Nephron (organoid): ENCODE data around the gene AHSA1.
"Not testable (repeated sequence)": the region's sequence is repeated elsewhere in the genome, so short reads cannot be mapped to it uniquely, and the experiment has no call there.

Source experiments
- H3K27ac Mint-ChIP-seq, 3 experiments: 2 replicates each; pipeline ENCODE4 v1.8.0; 2020; ENCODE audit warnings: mixed read lengths in 3 of 3, mild to moderate bottlenecking in 2 of 3, moderate library complexity in 1 of 3
- H3K27me3 Mint-ChIP-seq: 2 replicates; pipeline ENCODE4 v1.8.0; 2021; ENCODE audit warnings: low read depth, mild to moderate bottlenecking, moderate library complexity, mixed read lengths
- H3K36me3 Mint-ChIP-seq: 2 replicates; pipeline ENCODE4 v1.8.0; 2020; ENCODE audit warnings: low read depth, mixed read lengths
- H3K4me1 Mint-ChIP-seq: 2 replicates; pipeline ENCODE4 v1.8.0; 2020; ENCODE audit warnings: mixed read lengths
- H3K4me3 Mint-ChIP-seq, 3 experiments: 2 replicates each; pipeline ENCODE4 v1.8.0; 2020; ENCODE audit warnings: mild to moderate bottlenecking in 3 of 3, mixed read lengths in 3 of 3, moderate library complexity in 2 of 3
- H3K9me3 Mint-ChIP-seq: 2 replicates; pipeline ENCODE4 v1.8.0; 2020; ENCODE audit warnings: mixed read lengths
- TF ChIP-seq, protein P1 (sequence below), 3 experiments: fragments of 200-600 bp; sonication (generic); IDR thresholded peaks; one replicate each; pipeline ENCODE4 v1.5.0; 2021; ENCODE audit warnings: antibody characterized with exemption in 3 of 3; ENCODE audit not compliant: unreplicated experiment in 3 of 3

The AHSA1 gene

DNA sequence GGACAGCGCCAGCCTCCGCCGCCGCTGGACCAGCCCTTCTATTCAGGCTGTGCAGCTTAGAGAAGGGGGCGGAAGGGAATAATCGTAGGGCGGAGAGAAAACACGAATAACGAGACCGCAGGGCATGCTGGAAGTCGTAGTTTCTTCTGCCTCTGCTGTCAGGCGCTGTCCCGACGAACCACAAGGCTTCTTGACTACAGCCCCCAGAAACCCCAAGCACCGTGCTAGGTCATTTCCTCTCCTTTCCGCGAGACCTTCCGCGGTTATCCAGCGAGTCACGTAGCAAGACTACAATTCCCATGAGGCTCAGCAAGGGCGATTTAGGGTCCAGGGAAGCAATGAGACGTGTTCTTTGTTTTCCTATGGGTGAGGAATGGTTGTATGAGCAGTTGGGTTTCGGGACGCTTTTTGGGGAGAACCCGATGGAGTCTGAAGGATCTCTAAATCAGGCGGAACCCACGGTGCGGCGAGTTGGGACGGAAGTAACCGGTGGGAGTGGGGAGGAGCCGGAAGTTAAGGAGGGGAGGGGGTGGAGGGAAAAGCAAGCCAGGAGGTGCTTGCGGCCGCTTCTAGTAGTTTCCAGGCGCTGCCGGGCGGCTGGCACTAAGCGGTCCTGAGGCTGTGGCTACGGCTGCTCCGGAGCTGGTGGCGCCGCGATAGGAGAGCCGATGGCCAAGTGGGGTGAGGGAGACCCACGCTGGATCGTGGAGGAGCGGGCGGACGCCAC, at the start of gene AHSA1, which contains the start of gene VIPAS39:
AHSA1 (plus strand) TSS at position 572 of the 727 bp plus-strand sequence; CDS start at position 669, 97 bp downstream.
VIPAS39 (minus strand) TSS at position 80 of the 727 bp plus-strand sequence. CDS start 3,499 bp downstream, outside the sequence.
- Mint-ChIP-seq H3K27me3 (no peaks in the 10 kb centered on the region), H3K4me3 (peak within 1 kb of the TSS; percentile 99 to 100 (median 100)), H3K9me3 (no peaks in the 10 kb centered on the region), H3K36me3 (peaks cover 37% of the 10 kb centered on the region), H3K4me1 (peaks cover 18% of the 10 kb centered on the region), H3K27ac (peak within 1 kb of the TSS; percentile 98 to 100 (median 99))
- TF ChIP-seq, protein P1, sequence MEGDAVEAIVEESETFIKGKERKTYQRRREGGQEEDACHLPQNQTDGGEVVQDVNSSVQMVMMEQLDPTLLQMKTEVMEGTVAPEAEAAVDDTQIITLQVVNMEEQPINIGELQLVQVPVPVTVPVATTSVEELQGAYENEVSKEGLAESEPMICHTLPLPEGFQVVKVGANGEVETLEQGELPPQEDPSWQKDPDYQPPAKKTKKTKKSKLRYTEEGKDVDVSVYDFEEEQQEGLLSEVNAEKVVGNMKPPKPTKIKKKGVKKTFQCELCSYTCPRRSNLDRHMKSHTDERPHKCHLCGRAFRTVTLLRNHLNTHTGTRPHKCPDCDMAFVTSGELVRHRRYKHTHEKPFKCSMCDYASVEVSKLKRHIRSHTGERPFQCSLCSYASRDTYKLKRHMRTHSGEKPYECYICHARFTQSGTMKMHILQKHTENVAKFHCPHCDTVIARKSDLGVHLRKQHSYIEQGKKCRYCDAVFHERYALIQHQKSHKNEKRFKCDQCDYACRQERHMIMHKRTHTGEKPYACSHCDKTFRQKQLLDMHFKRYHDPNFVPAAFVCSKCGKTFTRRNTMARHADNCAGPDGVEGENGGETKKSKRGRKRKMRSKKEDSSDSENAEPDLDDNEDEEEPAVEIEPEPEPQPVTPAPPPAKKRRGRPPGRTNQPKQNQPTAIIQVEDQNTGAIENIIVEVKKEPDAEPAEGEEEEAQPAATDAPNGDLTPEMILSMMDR (IDR thresholded peaks at IDR 0.05; ENCODE audit: unreplicated experiment in 3 of 3): no peak

DNA sequence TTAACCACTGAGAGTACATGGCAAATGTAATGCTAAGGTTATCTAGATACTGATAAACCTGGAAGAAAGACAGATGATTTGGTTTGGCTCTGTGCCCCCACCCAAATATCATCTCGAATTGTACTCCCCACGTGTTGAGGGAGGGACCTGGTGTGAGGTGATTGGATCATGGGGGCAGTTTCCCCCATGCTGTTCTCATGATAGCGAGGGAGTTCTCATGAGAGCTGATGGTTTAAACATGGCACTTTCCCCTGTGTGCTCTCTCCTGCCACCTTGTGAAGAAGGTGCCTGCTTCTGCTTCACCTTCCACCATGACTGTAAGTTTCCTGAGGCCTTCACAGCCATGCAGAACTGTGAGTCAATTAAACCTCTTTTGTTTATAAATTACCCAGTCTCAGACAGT, 48.8 kb upstream of the AHSA1 start:
- no peaks in the 10 kb centered on the region for H3K36me3 Mint-ChIP-seq
- H3K27me3 Mint-ChIP-seq: no peaks in the 10 kb centered on the region
- peaks cover 9% of the 10 kb centered on the region for H3K4me1 Mint-ChIP-seq
- no peaks in the 10 kb centered on the region for H3K9me3 Mint-ChIP-seq
- TF ChIP-seq, protein P1 (IDR thresholded peaks at IDR 0.05; ENCODE audit: unreplicated experiment in 3 of 3): no peak
- no peak overlapping the region for H3K4me3 Mint-ChIP-seq
- H3K27ac Mint-ChIP-seq: no peak overlapping the region

DNA sequence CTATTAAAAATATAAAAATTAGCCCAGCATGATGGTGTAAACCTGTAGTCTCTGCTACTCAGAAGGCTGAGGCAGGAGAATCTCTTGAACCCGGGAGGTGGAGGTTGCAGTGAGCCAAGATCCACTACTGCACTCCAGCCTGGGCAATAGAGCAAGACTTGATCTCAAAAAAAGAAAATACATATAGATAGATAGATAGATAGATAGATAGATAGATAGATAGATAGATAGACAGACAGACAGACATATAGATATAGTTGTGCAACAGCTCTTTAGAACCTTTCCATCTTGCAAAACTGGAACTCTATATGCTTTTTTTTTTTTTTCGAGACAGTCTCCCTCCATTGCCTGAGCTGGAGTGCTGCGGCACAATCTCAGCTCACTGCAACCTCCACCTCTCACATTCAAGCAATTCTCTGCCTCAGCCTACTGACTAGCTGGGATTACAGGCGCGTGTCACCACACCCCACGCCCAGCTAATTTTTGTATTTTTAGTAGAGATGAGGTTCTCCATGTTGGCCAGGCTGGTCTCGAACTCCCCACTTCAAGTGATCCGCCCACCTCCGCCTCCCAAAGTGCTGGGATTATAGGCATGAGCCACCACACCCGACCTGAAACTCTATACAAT, 42.4 kb upstream of the AHSA1 start:
- H3K27me3 Mint-ChIP-seq, H3K27ac Mint-ChIP-seq, H3K4me1 Mint-ChIP-seq, H3K4me3 Mint-ChIP-seq: not testable (repeated sequence)
- Mint-ChIP-seq H3K9me3 (peaks cover 20% of the 10 kb centered on the region), H3K36me3 (peaks cover 16% of the 10 kb centered on the region)

GRCh38 chr14:77416098-77416497, 41.8 kb upstream of the AHSA1 start:
- H3K27ac Mint-ChIP-seq: not testable (repeated sequence)

DNA sequence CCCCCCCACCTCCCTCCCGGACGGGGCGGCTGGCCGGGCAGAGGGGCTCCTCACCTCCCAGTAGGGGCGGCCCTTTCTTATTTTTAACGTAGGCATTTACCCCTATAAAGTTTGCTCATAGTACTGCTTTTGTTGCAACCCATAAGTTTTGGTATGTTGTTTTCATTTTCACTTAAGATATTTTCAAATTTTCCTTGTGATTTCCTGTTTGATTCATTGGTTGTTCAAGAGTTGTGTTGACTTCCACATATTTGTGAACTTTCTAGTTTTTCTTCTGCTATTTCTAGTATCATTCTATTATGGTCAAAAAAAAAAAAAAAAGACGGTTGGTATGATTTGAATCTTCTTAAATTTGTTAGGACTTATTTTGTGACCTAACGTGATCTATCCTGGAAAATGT, 41.1 kb upstream of the AHSA1 start:
- no peaks in the 10 kb centered on the region for H3K4me1 Mint-ChIP-seq
- H3K9me3 Mint-ChIP-seq: peaks cover 26% of the 10 kb centered on the region
- peaks cover 29% of the 10 kb centered on the region for H3K36me3 Mint-ChIP-seq
- H3K27ac Mint-ChIP-seq: no peak overlapping the region
- TF ChIP-seq, protein P1 (IDR thresholded peaks at IDR 0.05; ENCODE audit: unreplicated experiment in 3 of 3): no peak
- H3K27me3 Mint-ChIP-seq: no peaks in the 10 kb centered on the region
- H3K4me3 Mint-ChIP-seq: no peak overlapping the region

More at GRCh38 chr14:77416098-77416497, 41.8 kb upstream of the AHSA1 start:
- not testable (repeated sequence) for H3K4me3 Mint-ChIP-seq, H3K4me1 Mint-ChIP-seq, H3K27me3 Mint-ChIP-seq
- peaks cover 22% of the 10 kb centered on the region for H3K36me3 Mint-ChIP-seq
- peaks cover 23% of the 10 kb centered on the region for H3K9me3 Mint-ChIP-seq

DNA sequence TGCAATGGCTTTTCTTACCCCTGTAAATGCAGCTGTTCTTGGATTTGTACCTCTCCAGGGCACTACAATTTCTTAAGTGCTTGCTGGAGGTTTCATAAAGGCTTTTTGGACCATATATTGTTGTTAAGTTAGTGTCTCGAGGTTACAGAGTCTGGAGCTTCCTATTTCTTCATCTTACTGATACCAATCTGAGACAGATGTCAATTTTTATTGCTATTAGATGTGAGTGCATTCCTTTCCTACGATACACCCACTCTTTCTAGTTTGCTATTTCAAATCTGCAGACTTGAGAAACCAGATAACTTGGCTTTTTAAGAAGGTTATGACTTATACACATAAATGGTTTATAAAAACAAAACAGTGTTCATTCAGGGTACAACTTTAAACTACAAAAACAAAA, 36.7 kb upstream of the AHSA1 start:
- Mint-ChIP-seq H3K9me3 (peaks cover 28% of the 10 kb centered on the region), H3K27me3 (no peaks in the 10 kb centered on the region), H3K36me3 (peaks cover 67% of the 10 kb centered on the region), H3K27ac (no peak overlapping the region), H3K4me1 (no peaks in the 10 kb centered on the region), H3K4me3 (no peak overlapping the region)
- TF ChIP-seq, protein P1 (IDR thresholded peaks at IDR 0.05; ENCODE audit: unreplicated experiment in 3 of 3): no peak
